Muscle layer of duodenum (tissue), 2 donors: Measurements from ENCODE around the gene TMEM164.
"Not testable (repeated sequence)": the region's sequence is repeated elsewhere in the genome, so short reads cannot be mapped to it uniquely, and the experiment has no call there.

ENCODE experiments used
- H3K27ac ChIP-seq: one replicate; pipeline ENCODE4 v1.7.0; 2013; ENCODE audit warnings: mild to moderate bottlenecking, low read length
- H3K27me3 ChIP-seq: one replicate; pipeline ENCODE4 v1.7.0; 2013; ENCODE audit warnings: low read depth, mild to moderate bottlenecking, control low read depth, low read length
- H3K36me3 ChIP-seq, 2 donors: one replicate each; pipeline ENCODE4 v1.7.0; 2013; ENCODE audit warnings: low read length in 2 of 2, control low read depth in 1 of 2, mild to moderate bottlenecking in 1 of 2; ENCODE audit not compliant: insufficient read depth in 2 of 2, control insufficient read depth in 1 of 2
- H3K4me1 ChIP-seq, 2 donors: one replicate each; pipeline ENCODE4 v1.7.0; 2013; ENCODE audit warnings: low read length in 2 of 2, mild to moderate bottlenecking in 2 of 2, control low read depth in 1 of 2, moderate library complexity in 1 of 2; ENCODE audit not compliant: insufficient read depth in 2 of 2, control insufficient read depth in 1 of 2
- H3K4me3 ChIP-seq, 2 donors: one replicate each; pipeline ENCODE4 v1.7.0; 2013; ENCODE audit warnings: low read length in 2 of 2, low read depth in 1 of 2, mild to moderate bottlenecking in 1 of 2
- H3K9me3 ChIP-seq, 2 donors: one replicate each; pipeline ENCODE4 v1.7.0; 2013; ENCODE audit warnings: low read length in 2 of 2, control low read depth in 1 of 2, mild to moderate bottlenecking in 1 of 2; ENCODE audit not compliant: control insufficient read depth in 1 of 2
- donor health status: healthy.

Gene TMEM164

GRCh38 chrX:110002300-110003166 is at the start of gene TMEM164:
TMEM164 (plus strand) TSS chrX:110003114; CDS start chrX:110003775, 661 bp downstream.
- Histone ChIP-seq H3K36me3 (no peaks in the 10 kb centered on the region), H3K4me1 (peaks cover 6 to 13% of the 10 kb centered on the region in 2 donors), H3K9me3 (no peaks in the 10 kb centered on the region), H3K27me3 (no peaks in the 10 kb centered on the region), H3K4me3 (peak within 1 kb of the TSS; percentile 59 to 63), H3K27ac (peak within 1 kb of the TSS; percentile 60)

GRCh38 chrX:109954333-109954732 is 48.6 kb upstream of the TMEM164 start:
- Histone ChIP-seq H3K27me3 (no peaks in the 10 kb centered on the region), H3K27ac (no peak overlapping the region), H3K36me3 (no peaks in the 10 kb centered on the region), H3K4me1 (no peaks in the 10 kb centered on the region), H3K9me3 (no peaks in the 10 kb centered on the region), H3K4me3 (no peak overlapping the region)

GRCh38 chrX:109954955-109955354 is 48.0 kb upstream of the TMEM164 start:
- Histone ChIP-seq H3K9me3 (no peaks in the 10 kb centered on the region), H3K27me3 (no peaks in the 10 kb centered on the region), H3K4me1 (no peaks in the 10 kb centered on the region), H3K4me3 (no peak overlapping the region), H3K27ac (no peak overlapping the region), H3K36me3 (no peaks in the 10 kb centered on the region)

- Histone ChIP-seq H3K27ac (no peak overlapping the region), H3K4me1 (no peaks in the 10 kb centered on the region), H3K4me3 (no peak overlapping the region), H3K36me3 (no peaks in the 10 kb centered on the region), H3K9me3 (no peaks in the 10 kb centered on the region), H3K27me3 (no peaks in the 10 kb centered on the region)
These were observed 44.6 kb upstream of the TMEM164 start for GRCh38 chrX:109958266-109958665.

- Histone ChIP-seq H3K9me3 (no peaks in the 10 kb centered on the region), H3K27ac (no peak overlapping the region), H3K4me3 (no peak overlapping the region), H3K27me3 (no peaks in the 10 kb centered on the region), H3K4me1 (no peaks in the 10 kb centered on the region), H3K36me3 (no peaks in the 10 kb centered on the region)
These were observed 43.5 kb upstream of the TMEM164 start for GRCh38 chrX:109959356-109959871.

- Histone ChIP-seq H3K4me1 (no peaks in the 10 kb centered on the region), H3K27me3 (no peaks in the 10 kb centered on the region), H3K27ac (no peak overlapping the region), H3K4me3 (no peak overlapping the region), H3K36me3 (no peaks in the 10 kb centered on the region), H3K9me3 (no peaks in the 10 kb centered on the region)
These were observed 38.5 kb upstream of the TMEM164 start for GRCh38 chrX:109964390-109964789.

- Histone ChIP-seq H3K9me3 (no peaks in the 10 kb centered on the region), H3K4me1 (no peaks in the 10 kb centered on the region), H3K36me3 (no peaks in the 10 kb centered on the region), H3K27me3 (no peaks in the 10 kb centered on the region), H3K27ac (no peak overlapping the region), H3K4me3 (no peak overlapping the region)
These were observed 36.7 kb upstream of the TMEM164 start for GRCh38 chrX:109966246-109966645.

GRCh38 chrX:109967156-109967555 is 35.8 kb upstream of the TMEM164 start:
- H3K27ac ChIP-seq: no peak overlapping the region
- no peaks in the 10 kb centered on the region for H3K4me1 ChIP-seq

GRCh38 chrX:109970841-109971240 is 32.1 kb upstream of the TMEM164 start:
- not testable (repeated sequence) for H3K36me3 ChIP-seq, H3K9me3 ChIP-seq, H3K4me3 ChIP-seq, H3K4me1 ChIP-seq, H3K27me3 ChIP-seq, H3K27ac ChIP-seq

More at GRCh38 chrX:109967156-109967555, 35.8 kb upstream of the TMEM164 start:
- H3K36me3 ChIP-seq: no peaks in the 10 kb centered on the region
- no peak overlapping the region for H3K4me3 ChIP-seq
- H3K27me3 ChIP-seq: no peaks in the 10 kb centered on the region
- no peaks in the 10 kb centered on the region for H3K9me3 ChIP-seq

GRCh38 chrX:109974906-109975655 is 27.8 kb upstream of the TMEM164 start:
- no peak overlapping the region for H3K4me3 ChIP-seq
- no peaks in the 10 kb centered on the region for H3K9me3 ChIP-seq
- H3K27ac ChIP-seq: no peak overlapping the region
- no peaks in the 10 kb centered on the region for H3K36me3 ChIP-seq
- no peaks in the 10 kb centered on the region for H3K27me3 ChIP-seq
- no peaks in the 10 kb centered on the region for H3K4me1 ChIP-seq

- not testable (repeated sequence) for H3K4me3 ChIP-seq, H3K27me3 ChIP-seq, H3K4me1 ChIP-seq, H3K27ac ChIP-seq, H3K36me3 ChIP-seq, H3K9me3 ChIP-seq
These were observed 17.7 kb upstream of the TMEM164 start for GRCh38 chrX:109985210-109985609.
